GM10248 (cell line): Measurements from ENCODE around the gene RBBP5.

Experiments
- CTCF ChIA-PET: fragments of 300-600 bp; sonication (Branson Sonifier 250); formaldehyde crosslinking; extraction: SDS; loops from one replicate; lab custom pipeline; 2021; ENCODE audit warnings: antibody characterized with exemption; lab: Yijun Ruan, JAX
- POLR2A ChIA-PET: fragments of 350-650 bp; sonication (Branson Sonifier 250); formaldehyde crosslinking; extraction: SDS; loops from one replicate; lab custom pipeline; 2020; ENCODE audit warnings: antibody characterized with exemption; lab: Yijun Ruan, JAX
- DNase-seq: peaks from one replicate; pipeline ENCODE4 v3.0.0; 2012; ENCODE audit errors: extremely low spot score
- CTCF ChIP-seq: IDR thresholded peaks from 2 replicates; pipeline ENCODE4 v1.5.1; 2012; ENCODE audit warnings: mild to moderate bottlenecking, low read depth; ENCODE audit errors: extremely low read depth, missing control alignments, control extremely low read depth

The RBBP5 gene

GRCh38 chr1:205068457-205069040 lies 53.2 kb downstream of the RBBP5 start:
- CTCF ChIA-PET: no interaction called here
- POLR2A ChIA-PET: no interaction called here

GRCh38 chr1:205068001-205068400 lies 53.8 kb downstream of the RBBP5 start:
- TF ChIP-seq CTCF: no peak
- DNase-seq: no peak
- ChIA-PET CTCF (interaction anchor here (1.2 kb wide), 1 partner anchor 79 kb away, joined by 3 read pairs; no protein-coding TSS in a partner anchor), POLR2A (no interaction called here)

More at GRCh38 chr1:205068457-205069040, 53.2 kb downstream of the RBBP5 start:
- TF ChIP-seq CTCF: no peak
- no peak for DNase-seq

- ChIA-PET CTCF (interaction anchor here (1.2 to 1.5 kb wide), 2 partner anchors 9 to 78 kb away, joined by 3 to 4 read pairs; no protein-coding TSS in a partner anchor), POLR2A (no interaction called here)
- TF ChIP-seq CTCF: no peak
- no peak for DNase-seq
These were observed 54.7 kb downstream of the RBBP5 start for GRCh38 chr1:205067031-205067430.

GRCh38 chr1:205066141-205066818 lies 55.5 kb downstream of the RBBP5 start:
- ChIA-PET POLR2A (no interaction called here), CTCF (interaction anchor here (1.3 to 1.6 kb wide), 3 partner anchors 9 to 89 kb away, joined by 4 read pairs; no protein-coding TSS in a partner anchor)
- DNase-seq: no peak
- no peak for TF ChIP-seq CTCF

GRCh38 chr1:205065666-205066065 lies 56.1 kb downstream of the RBBP5 start:
- TF ChIP-seq CTCF: no peak

GRCh38 chr1:205064741-205065316 lies 56.9 kb downstream of the RBBP5 start:
- ChIA-PET CTCF (interaction anchor here (1.6 to 5.4 kb wide), 2 partner anchors 76 to 88 kb away, joined by 4 to 150 read pairs; no protein-coding TSS in a partner anchor), POLR2A (no interaction called here)
- TF ChIP-seq CTCF: no peak
- DNase-seq: no peak

More at GRCh38 chr1:205065666-205066065, 56.1 kb downstream of the RBBP5 start:
- DNase-seq: no peak
- ChIA-PET POLR2A (no interaction called here), CTCF (interaction anchor here (1.3 to 1.6 kb wide), 3 partner anchors 9 to 89 kb away, joined by 4 read pairs; no protein-coding TSS in a partner anchor)
